ENCODE data around the gene FRS3. TPM values are rescaled to one million over a fixed set of nuclear protein-coding genes. Genes with fewer than 3 reads are reported as not detected.

Gene FRS3
- total RNA-seq, 1 experiment from 2014 or later = 3.0 TPM

GRCh38 chr6:41756354-41756753, 23.3 kb downstream of the FRS3 start:
- H3K4me3 ChIP-seq (ENCODE audit: low read depth in 2 of 2, low read length in 2 of 2) = no peak overlapping the region
- H3K27ac ChIP-seq (ENCODE audit: low read length) = no peak overlapping the region
- no peaks in the 10 kb centered on the region for H3K36me3 ChIP-seq (ENCODE audit: control insufficient read depth, insufficient read depth, low read length)
- TF ChIP-seq REST (IDR thresholded peaks at IDR 0.05; ENCODE audit: insufficient read depth in 1 of 2, low read depth in 2 of 2, low read length in 1 of 2) (no peak), POLR2AphosphoS5 (IDR thresholded peaks at IDR 0.05; ENCODE audit: low read depth, low read length) (no peak), SIN3A (IDR thresholded peaks at IDR 0.05; ENCODE audit: borderline replicate concordance, insufficient read depth, low read depth, low read length) (no peak), TCF7L2 (IDR thresholded peaks at IDR 0.05; ENCODE audit: low read depth, low read length) (no peak)
- TF ChIP-seq, protein P1, sequence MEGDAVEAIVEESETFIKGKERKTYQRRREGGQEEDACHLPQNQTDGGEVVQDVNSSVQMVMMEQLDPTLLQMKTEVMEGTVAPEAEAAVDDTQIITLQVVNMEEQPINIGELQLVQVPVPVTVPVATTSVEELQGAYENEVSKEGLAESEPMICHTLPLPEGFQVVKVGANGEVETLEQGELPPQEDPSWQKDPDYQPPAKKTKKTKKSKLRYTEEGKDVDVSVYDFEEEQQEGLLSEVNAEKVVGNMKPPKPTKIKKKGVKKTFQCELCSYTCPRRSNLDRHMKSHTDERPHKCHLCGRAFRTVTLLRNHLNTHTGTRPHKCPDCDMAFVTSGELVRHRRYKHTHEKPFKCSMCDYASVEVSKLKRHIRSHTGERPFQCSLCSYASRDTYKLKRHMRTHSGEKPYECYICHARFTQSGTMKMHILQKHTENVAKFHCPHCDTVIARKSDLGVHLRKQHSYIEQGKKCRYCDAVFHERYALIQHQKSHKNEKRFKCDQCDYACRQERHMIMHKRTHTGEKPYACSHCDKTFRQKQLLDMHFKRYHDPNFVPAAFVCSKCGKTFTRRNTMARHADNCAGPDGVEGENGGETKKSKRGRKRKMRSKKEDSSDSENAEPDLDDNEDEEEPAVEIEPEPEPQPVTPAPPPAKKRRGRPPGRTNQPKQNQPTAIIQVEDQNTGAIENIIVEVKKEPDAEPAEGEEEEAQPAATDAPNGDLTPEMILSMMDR (IDR thresholded peaks at IDR 0.05) = no peak
- no TSS peak for BruUV-seq (replicated peaks)
- DNase-seq (ENCODE audit: low read depth, low spot score) (no peak), ATAC-seq (no peak)
- H3K9me3 ChIP-seq (ENCODE audit: control insufficient read depth, insufficient read depth, low read depth, low read length) = no peaks in the 10 kb centered on the region
- no peaks in the 10 kb centered on the region for H3K4me1 ChIP-seq (ENCODE audit: control insufficient read depth, insufficient read depth, low read length)
- POLR2A ChIA-PET = no interaction called here
- intact Hi-C loops (cut with micrococcal nuclease; ENCODE audit: unreplicated experiment) = no loop called here
- no peaks in the 10 kb centered on the region for H3K27me3 ChIP-seq (ENCODE audit: control insufficient read depth, insufficient read depth, low read length)
- CTCF ChIA-PET = no interaction called here
- in situ Hi-C loops (cut with HindIII; ENCODE audit: low pct_unique_long_range_greater_than_20kb, low sequenced_read_pairs) = no loop called here

DNA sequence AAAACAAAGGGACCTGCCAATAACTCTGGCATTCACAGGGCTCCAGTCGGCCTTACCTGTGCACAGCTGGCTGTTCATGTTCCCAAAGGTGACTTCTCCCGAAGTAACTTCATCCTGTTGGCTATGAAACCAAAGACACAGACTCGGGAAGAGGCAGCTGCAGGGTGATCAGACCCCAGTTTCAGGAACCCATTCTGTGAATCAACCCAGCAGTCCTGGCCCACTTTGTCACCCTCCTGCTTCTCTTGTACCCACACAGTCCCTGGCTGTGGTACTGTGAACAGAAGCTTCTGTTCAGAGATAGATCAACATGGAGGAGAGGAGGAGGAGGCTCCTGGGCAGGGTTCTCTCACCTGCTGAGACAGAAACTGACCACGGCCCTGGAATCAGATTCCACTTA, 23.8 kb downstream of the FRS3 start:
- Histone ChIP-seq H3K36me3 (ENCODE audit: control insufficient read depth, insufficient read depth, low read length) (no peaks in the 10 kb centered on the region), H3K27me3 (ENCODE audit: control insufficient read depth, insufficient read depth, low read length) (no peaks in the 10 kb centered on the region), H3K27ac (ENCODE audit: low read length) (no peak overlapping the region), H3K9me3 (ENCODE audit: control insufficient read depth, insufficient read depth, low read depth, low read length) (no peaks in the 10 kb centered on the region), H3K4me1 (ENCODE audit: control insufficient read depth, insufficient read depth, low read length) (no peaks in the 10 kb centered on the region), H3K4me3 (ENCODE audit: low read depth in 2 of 2, low read length in 2 of 2) (no peak overlapping the region)
- ATAC-seq (peak; percentile 21; the same call in 1 of the 2 replicates), DNase-seq (ENCODE audit: low read depth, low spot score) (no peak)
- no TSS peak for BruUV-seq (replicated peaks)
- ChIA-PET POLR2A (no interaction called here), CTCF (no interaction called here)
- no peak for TF ChIP-seq REST (IDR thresholded peaks at IDR 0.05; ENCODE audit: insufficient read depth in 1 of 2, low read depth in 2 of 2, low read length in 1 of 2)
- in situ Hi-C loops (cut with HindIII; ENCODE audit: low pct_unique_long_range_greater_than_20kb, low sequenced_read_pairs) = no loop called here
- intact Hi-C loops (cut with micrococcal nuclease; ENCODE audit: unreplicated experiment) = no loop called here
